Gastrocnemius medialis (tissue), 4 donors: Measurements from ENCODE around the gene VPS26C. TPM values are rescaled to one million over a fixed set of nuclear protein-coding genes. Genes with fewer than 3 reads are reported as not detected.

Source experiments
- ATAC-seq, 2 donors: fragments of 150-250 bp; one replicate each; pipeline ENCODE4 v1.9.1; 2016
- DNase-seq, 2 donors: peaks; one replicate each; pipeline ENCODE4 v3.0.0-alpha.2; 2019
- H3K27ac ChIP-seq, 4 donors: fragments of 200-600 bp; sonication (generic); 1 replicate in 1 of 4; 2 replicates in 3 of 4; pipeline ENCODE4 v1.5.1; 2016 to 2018; ENCODE audit warnings: mild to moderate bottlenecking in 2 of 4, moderate library complexity in 1 of 4
- H3K27me3 ChIP-seq, 3 donors: fragments of 200-600 bp; sonication (generic) in 2 of 3; 1 replicate in 1 of 3; 2 replicates in 2 of 3; pipeline versions ENCODE4 v1.5.1 to v1.6.0; 2016 to 2019; ENCODE audit warnings: mild to moderate bottlenecking in 1 of 3, moderate library complexity in 1 of 3
- H3K36me3 ChIP-seq, 2 donors: fragments of 200-600 bp; sonication (generic) in 1 of 2; one replicate each; pipeline ENCODE4 v1.5.1; 2017 to 2018
- H3K4me1 ChIP-seq, 2 donors: fragments of 200-600 bp; sonication (generic) in 1 of 2; one replicate each; pipeline ENCODE4 v1.5.1; 2016 to 2017; ENCODE audit warnings: mild to moderate bottlenecking in 2 of 2
- H3K4me3 ChIP-seq, 4 donors: fragments of 200-600 bp; sonication (generic) in 3 of 4; 1 replicate in 1 of 4; 2 replicates in 3 of 4; pipeline ENCODE4 v1.5.1; 2016 to 2019; ENCODE audit warnings: mild to moderate bottlenecking in 2 of 4
- H3K9me3 ChIP-seq, 3 donors: fragments of 200-600 bp; sonication (generic) in 2 of 3; 1 replicate in 1 of 3; 2 replicates in 2 of 3; pipeline ENCODE4 v1.5.1; 2016 to 2019
- POLR2A ChIP-seq, 2 donors: fragments of 450-650 bp; IDR thresholded peaks; one replicate each; pipeline ENCODE4 v1.6.1; 2017; ENCODE audit warnings: antibody characterized with exemption in 2 of 2, mild to moderate bottlenecking in 2 of 2, moderate library complexity in 2 of 2
- in situ Hi-C, 4 donors: fragments of 200-750 bp; cut with MboI; loops; one replicate each; pipeline versions ENCODE4 v1.15.0 to v1.8.0; 2017; ENCODE audit warnings: low sequenced_read_pairs in 4 of 4
- intact Hi-C: fragments of 100-400 bp; cut with DNase I; formaldehyde crosslinking; loops from one replicate; pipeline ENCODE4 v1.15.1; 2023; ENCODE audit warnings: low total_unique reads
- total RNA-seq, 4 donors: library from RNA; depleted of rRNA; stranded (reverse); fragments of >200 nt; gene quantifications; one replicate each; pipeline versions ENCODE4 v1.1.0 to v1.2.3, GENCODE V29; 2016
- TF ChIP-seq, protein P1 (sequence below), 5 experiments: fragments of 450-650 bp in 3 of 5; fragments of 200-600 bp in 2 of 5; sonication (generic) in 2 of 5; IDR thresholded peaks in 4 of 5; conservative IDR thresholded peaks in 1 of 5; 1 replicate in 4 of 5; 2 replicates in 1 of 5; pipeline ENCODE4 v1.5.1; 2016 to 2019; ENCODE audit warnings: antibody characterized with exemption in 5 of 5, mild to moderate bottlenecking in 3 of 5, moderate library complexity in 3 of 5

VPS26C gene
- total RNA-seq, 4 donors from 2014 or later: 57.6 to 82.7 (median 75.4) TPM

DNA sequence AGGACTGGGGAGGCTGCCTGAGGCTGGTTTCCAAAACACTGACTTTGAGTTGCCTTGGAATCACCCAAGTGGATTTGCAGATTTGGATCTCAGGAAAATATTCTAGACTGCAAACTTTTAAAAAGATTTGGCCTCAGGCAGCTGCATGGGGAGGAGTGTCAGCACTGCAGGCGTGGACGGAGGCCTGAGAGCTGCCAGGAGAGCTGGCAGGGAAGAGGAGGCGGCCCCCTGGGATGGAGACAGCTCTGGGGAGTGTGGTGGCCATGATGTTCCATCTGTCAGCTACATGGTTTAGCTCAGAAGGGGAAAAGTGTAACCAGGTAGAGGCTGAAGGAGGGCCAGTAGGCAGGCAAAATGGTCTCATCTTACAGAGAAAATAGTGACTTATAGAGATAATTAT is 72.1 kb downstream of the VPS26C start:
- no peak for ATAC-seq
- Histone ChIP-seq H3K36me3 (peaks cover 0 to 38% of the 10 kb centered on the region in 2 donors), H3K4me3 (no peak overlapping the region), H3K4me1 (peaks cover 11% of the 10 kb centered on the region in 2 donors), H3K27ac (no peak overlapping the region), H3K27me3 (no peaks in the 10 kb centered on the region), H3K9me3 (no peaks in the 10 kb centered on the region)
- no peak for TF ChIP-seq POLR2A (IDR thresholded peaks at IDR 0.05)
- TF ChIP-seq, protein P1, sequence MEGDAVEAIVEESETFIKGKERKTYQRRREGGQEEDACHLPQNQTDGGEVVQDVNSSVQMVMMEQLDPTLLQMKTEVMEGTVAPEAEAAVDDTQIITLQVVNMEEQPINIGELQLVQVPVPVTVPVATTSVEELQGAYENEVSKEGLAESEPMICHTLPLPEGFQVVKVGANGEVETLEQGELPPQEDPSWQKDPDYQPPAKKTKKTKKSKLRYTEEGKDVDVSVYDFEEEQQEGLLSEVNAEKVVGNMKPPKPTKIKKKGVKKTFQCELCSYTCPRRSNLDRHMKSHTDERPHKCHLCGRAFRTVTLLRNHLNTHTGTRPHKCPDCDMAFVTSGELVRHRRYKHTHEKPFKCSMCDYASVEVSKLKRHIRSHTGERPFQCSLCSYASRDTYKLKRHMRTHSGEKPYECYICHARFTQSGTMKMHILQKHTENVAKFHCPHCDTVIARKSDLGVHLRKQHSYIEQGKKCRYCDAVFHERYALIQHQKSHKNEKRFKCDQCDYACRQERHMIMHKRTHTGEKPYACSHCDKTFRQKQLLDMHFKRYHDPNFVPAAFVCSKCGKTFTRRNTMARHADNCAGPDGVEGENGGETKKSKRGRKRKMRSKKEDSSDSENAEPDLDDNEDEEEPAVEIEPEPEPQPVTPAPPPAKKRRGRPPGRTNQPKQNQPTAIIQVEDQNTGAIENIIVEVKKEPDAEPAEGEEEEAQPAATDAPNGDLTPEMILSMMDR (IDR thresholded peaks at IDR 0.05 in 4 of 5, conservative IDR thresholded peaks at IDR 0.05 in 1 of 5): no peak
- in situ Hi-C loops: no loop called here
- intact Hi-C loops: no loop called here
- no peak for DNase-seq

- DNase-seq (no peak), ATAC-seq (no peak)
- no peaks in the 10 kb centered on the region for H3K9me3 ChIP-seq
- no peaks in the 10 kb centered on the region for H3K4me1 ChIP-seq
- TF ChIP-seq, protein P1 (IDR thresholded peaks at IDR 0.05 in 4 of 5, conservative IDR thresholded peaks at IDR 0.05 in 1 of 5): no peak
- no peak for TF ChIP-seq POLR2A (IDR thresholded peaks at IDR 0.05)
- H3K27ac ChIP-seq: no peak overlapping the region
- H3K4me3 ChIP-seq: no peak overlapping the region
- H3K36me3 ChIP-seq: peaks cover 0 to 44% of the 10 kb centered on the region in 2 donors
- in situ Hi-C loops (no loop called here), intact Hi-C loops (no loop called here)
- no peaks in the 10 kb centered on the region for H3K27me3 ChIP-seq
These were observed 73.5 kb downstream of the VPS26C start for GRCh38 chr21:37193676-37194075.

- TF ChIP-seq, protein P1 (IDR thresholded peaks at IDR 0.05 in 4 of 5, conservative IDR thresholded peaks at IDR 0.05 in 1 of 5): no peak
- no peak for TF ChIP-seq POLR2A (IDR thresholded peaks at IDR 0.05)
- H3K4me3 ChIP-seq: no peak overlapping the region
- H3K27me3 ChIP-seq: no peaks in the 10 kb centered on the region
- no peak overlapping the region for H3K27ac ChIP-seq
- in situ Hi-C loops (no loop called here), intact Hi-C loops (no loop called here)
- no peak for DNase-seq
- H3K4me1 ChIP-seq: no peaks in the 10 kb centered on the region
- H3K36me3 ChIP-seq: peaks cover 0 to 47% of the 10 kb centered on the region in 2 donors
- no peaks in the 10 kb centered on the region for H3K9me3 ChIP-seq
- ATAC-seq: no peak
These were observed 74.1 kb downstream of the VPS26C start for GRCh38 chr21:37193006-37193405.

GRCh38 chr21:37192019-37192418 is 75.1 kb downstream of the VPS26C start:
- ATAC-seq: no peak
- intact Hi-C loops: no loop called here
- no peak overlapping the region for H3K27ac ChIP-seq
- DNase-seq: no peak
- no peaks in the 10 kb centered on the region for H3K4me1 ChIP-seq
- in situ Hi-C loops: no loop called here
- H3K4me3 ChIP-seq: no peak overlapping the region
- no peaks in the 10 kb centered on the region for H3K9me3 ChIP-seq
- H3K27me3 ChIP-seq: no peaks in the 10 kb centered on the region
- no peak for TF ChIP-seq POLR2A (IDR thresholded peaks at IDR 0.05)
- TF ChIP-seq, protein P1 (IDR thresholded peaks at IDR 0.05 in 4 of 5, conservative IDR thresholded peaks at IDR 0.05 in 1 of 5): no peak
- peaks cover 0 to 51% of the 10 kb centered on the region in 2 donors for H3K36me3 ChIP-seq

DNA sequence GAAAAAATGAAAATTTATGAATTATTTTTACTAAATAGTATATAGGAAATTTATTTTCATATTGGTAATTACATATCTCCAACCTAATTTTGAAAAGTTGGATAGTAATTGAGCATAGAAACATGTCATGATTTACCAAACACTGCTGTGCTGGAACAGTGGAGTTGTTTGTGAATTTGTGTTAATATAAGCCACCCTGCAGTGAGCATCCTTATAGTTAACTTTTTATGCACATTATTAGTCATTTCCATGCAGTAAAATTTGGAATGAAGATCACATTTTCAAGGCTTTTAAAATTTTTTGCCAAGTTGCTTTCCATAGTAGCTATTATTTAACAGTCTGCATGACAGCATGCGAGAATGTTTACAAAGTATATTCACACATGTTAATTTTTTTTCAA is 78.3 kb downstream of the VPS26C start:
- DNase-seq (no peak), ATAC-seq (no peak)
- TF ChIP-seq, protein P1 (IDR thresholded peaks at IDR 0.05 in 4 of 5, conservative IDR thresholded peaks at IDR 0.05 in 1 of 5): no peak
- no peak for TF ChIP-seq POLR2A (IDR thresholded peaks at IDR 0.05)
- in situ Hi-C loops (no loop called here), intact Hi-C loops (no loop called here)
- no peak overlapping the region for H3K4me3 ChIP-seq
- H3K9me3 ChIP-seq: no peaks in the 10 kb centered on the region
- H3K27me3 ChIP-seq: no peaks in the 10 kb centered on the region
- no peak overlapping the region for H3K27ac ChIP-seq
- peaks cover 0 to 54% of the 10 kb centered on the region in 2 donors for H3K36me3 ChIP-seq
- no peaks in the 10 kb centered on the region for H3K4me1 ChIP-seq
